BE2C (cell line): Measurements from ENCODE around the gene TBC1D22A.

Experiments
- DNase-seq: peaks from one replicate; pipeline ENCODE4 v3.0.0-alpha.2; 2020
- H3K27me3 ChIP-seq: fragments of 250-450 bp; sonication (Bioruptor Pico); 2 replicates; pipeline ENCODE4 v1.5.1; 2020; ENCODE audit warnings: mild to moderate bottlenecking
- H3K36me3 ChIP-seq: fragments of 250-450 bp; sonication (Bioruptor Pico); 2 replicates; pipeline ENCODE4 v1.5.1; 2020; ENCODE audit warnings: mild to moderate bottlenecking
- H3K4me1 ChIP-seq: fragments of 250-450 bp; sonication (Bioruptor Pico); 2 replicates; pipeline ENCODE4 v1.5.1; 2020
- H3K4me3 ChIP-seq: 2 replicates; pipeline ENCODE4 v1.5.1; 2011; ENCODE audit warnings: low read depth, low read length
- H3K9me3 ChIP-seq: fragments of 250-450 bp; sonication (Bioruptor Pico); 2 replicates; pipeline ENCODE4 v1.5.1; 2020
- TF ChIP-seq, protein P1 (sequence below): IDR thresholded peaks from 2 replicates; pipeline ENCODE4 v1.5.1; 2012; ENCODE audit warnings: mild to moderate bottlenecking, low read depth, low read length

The TBC1D22A gene

GRCh38 chr22:46857885-46858143 is 95.4 kb downstream of the TBC1D22A start:
- Histone ChIP-seq H3K9me3 (no peaks in the 10 kb centered on the region), H3K4me3 (no peak overlapping the region), H3K27me3 (no peaks in the 10 kb centered on the region), H3K4me1 (peaks cover 15% of the 10 kb centered on the region), H3K36me3 (no peaks in the 10 kb centered on the region)
- no peak for DNase-seq
- TF ChIP-seq, protein P1, sequence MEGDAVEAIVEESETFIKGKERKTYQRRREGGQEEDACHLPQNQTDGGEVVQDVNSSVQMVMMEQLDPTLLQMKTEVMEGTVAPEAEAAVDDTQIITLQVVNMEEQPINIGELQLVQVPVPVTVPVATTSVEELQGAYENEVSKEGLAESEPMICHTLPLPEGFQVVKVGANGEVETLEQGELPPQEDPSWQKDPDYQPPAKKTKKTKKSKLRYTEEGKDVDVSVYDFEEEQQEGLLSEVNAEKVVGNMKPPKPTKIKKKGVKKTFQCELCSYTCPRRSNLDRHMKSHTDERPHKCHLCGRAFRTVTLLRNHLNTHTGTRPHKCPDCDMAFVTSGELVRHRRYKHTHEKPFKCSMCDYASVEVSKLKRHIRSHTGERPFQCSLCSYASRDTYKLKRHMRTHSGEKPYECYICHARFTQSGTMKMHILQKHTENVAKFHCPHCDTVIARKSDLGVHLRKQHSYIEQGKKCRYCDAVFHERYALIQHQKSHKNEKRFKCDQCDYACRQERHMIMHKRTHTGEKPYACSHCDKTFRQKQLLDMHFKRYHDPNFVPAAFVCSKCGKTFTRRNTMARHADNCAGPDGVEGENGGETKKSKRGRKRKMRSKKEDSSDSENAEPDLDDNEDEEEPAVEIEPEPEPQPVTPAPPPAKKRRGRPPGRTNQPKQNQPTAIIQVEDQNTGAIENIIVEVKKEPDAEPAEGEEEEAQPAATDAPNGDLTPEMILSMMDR = no peak

- Histone ChIP-seq H3K4me3 (no peak overlapping the region), H3K36me3 (no peaks in the 10 kb centered on the region), H3K4me1 (peaks cover 15% of the 10 kb centered on the region), H3K9me3 (no peaks in the 10 kb centered on the region), H3K27me3 (no peaks in the 10 kb centered on the region)
- no peak for DNase-seq
- TF ChIP-seq, protein P1 = no peak
Observed at GRCh38 chr22:46858181-46858771, 95.8 kb downstream of the TBC1D22A start.

DNA sequence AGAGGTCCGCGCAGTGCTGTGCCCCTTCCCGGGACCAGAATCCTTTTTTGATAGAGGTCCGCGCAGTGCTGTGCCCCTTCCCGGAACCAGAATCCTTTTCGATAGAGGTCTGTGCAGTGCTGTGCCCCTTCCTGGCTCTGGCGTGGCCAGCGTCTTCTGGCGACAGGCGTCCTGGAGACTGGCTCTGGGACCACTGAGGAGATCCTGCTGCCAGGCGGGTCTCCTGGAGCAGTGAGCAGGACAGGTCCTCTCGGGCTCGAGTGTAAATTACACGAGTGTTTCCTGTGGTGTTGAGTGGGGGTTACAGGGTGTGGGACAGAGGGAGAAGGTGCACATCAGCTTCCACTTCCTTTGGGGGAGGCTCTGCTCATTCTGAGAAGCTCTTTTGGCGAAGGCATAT is 98.1 kb downstream of the TBC1D22A start:
- H3K27me3 ChIP-seq = no peaks in the 10 kb centered on the region
- no peak overlapping the region for H3K4me3 ChIP-seq
- H3K36me3 ChIP-seq = no peaks in the 10 kb centered on the region
- no peaks in the 10 kb centered on the region for H3K9me3 ChIP-seq
- DNase-seq = no peak
- TF ChIP-seq, protein P1 = no peak
- H3K4me1 ChIP-seq = peaks cover 4% of the 10 kb centered on the region

DNA sequence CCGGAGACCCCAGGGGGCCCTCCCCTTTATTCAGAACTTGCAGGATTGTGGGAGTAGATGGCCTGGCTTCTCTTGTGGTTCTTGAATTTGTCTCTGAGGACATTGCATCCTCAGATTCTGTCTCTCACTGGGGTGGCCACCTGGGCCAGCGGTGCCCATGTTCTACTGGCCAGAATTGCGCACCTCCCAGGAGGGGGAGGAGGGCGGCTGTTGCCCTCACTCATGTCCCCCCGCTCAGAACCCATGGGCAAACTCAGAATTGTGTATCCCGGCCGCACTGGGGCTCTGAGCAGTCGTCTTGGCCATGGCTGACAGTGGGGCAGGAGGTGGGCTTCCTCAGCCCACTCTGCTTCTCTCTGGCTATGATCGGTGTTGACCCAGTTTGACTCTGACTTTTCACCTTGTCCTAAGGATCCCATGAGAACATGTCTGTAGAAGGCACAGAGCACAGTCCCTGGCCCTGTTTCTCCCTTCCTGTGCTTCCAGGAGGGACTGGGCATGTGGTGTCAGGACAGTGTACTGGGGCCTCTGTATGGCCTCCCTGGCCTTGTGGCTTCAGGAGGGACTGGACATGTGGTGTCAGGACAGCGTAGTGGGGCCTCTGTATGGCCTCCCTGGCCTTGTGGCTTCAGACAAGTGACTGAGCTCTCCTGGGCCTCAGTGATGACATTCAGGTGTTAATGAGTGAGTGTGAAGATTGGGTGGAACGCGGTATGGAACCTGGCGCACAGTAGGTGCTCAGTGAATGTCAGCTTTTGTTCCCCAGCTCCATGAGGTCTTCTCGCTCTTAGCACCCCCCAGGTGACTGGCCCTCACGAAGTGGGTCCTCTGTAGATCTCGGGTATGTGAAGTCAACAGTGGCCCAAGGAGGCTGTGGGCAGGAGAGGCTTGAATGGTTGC is 99.3 kb downstream of the TBC1D22A start:
- TF ChIP-seq, protein P1 = no peak
- no peaks in the 10 kb centered on the region for H3K27me3 ChIP-seq
- H3K4me1 ChIP-seq = no peaks in the 10 kb centered on the region
- no peak for DNase-seq
- H3K36me3 ChIP-seq = no peaks in the 10 kb centered on the region
- no peaks in the 10 kb centered on the region for H3K9me3 ChIP-seq
- no peak overlapping the region for H3K4me3 ChIP-seq

- TF ChIP-seq, protein P1 = no peak
- Histone ChIP-seq H3K9me3 (no peaks in the 10 kb centered on the region), H3K4me1 (no peaks in the 10 kb centered on the region), H3K4me3 (no peak overlapping the region), H3K27me3 (no peaks in the 10 kb centered on the region), H3K36me3 (no peaks in the 10 kb centered on the region)
- DNase-seq = no peak
Observed at GRCh38 chr22:46862418-46863324, 100.2 kb downstream of the TBC1D22A start.
